ENCODE data around the gene DCT. TPM values are rescaled to one million over a fixed set of nuclear protein-coding genes. Genes with fewer than 3 reads are reported as not detected.

DCT gene
- total RNA-seq, 1 donor from 2014 or later = not detected

GRCh38 chr13:94487043-94487442 is 7.6 kb upstream of the DCT start:
- no peaks in the 10 kb centered on the region for H3K9me3 Mint-ChIP-seq
- no peaks in the 10 kb centered on the region for H3K36me3 Mint-ChIP-seq (ENCODE audit: low read depth)
- H3K4me3 Mint-ChIP-seq (ENCODE audit: low read depth) = no peak overlapping the region
- DNase-seq (ENCODE audit: low spot score) = no peak
- no peak overlapping the region for H3K27ac Mint-ChIP-seq
- peaks cover 1% of the 10 kb centered on the region for H3K27me3 Mint-ChIP-seq (ENCODE audit: low read depth)
- intact Hi-C loops (cut with micrococcal nuclease) = no loop called here
- H3K4me1 Mint-ChIP-seq (ENCODE audit: low read depth) = no peaks in the 10 kb centered on the region

GRCh38 chr13:94483970-94484369 is 4.5 kb upstream of the DCT start:
- H3K27ac Mint-ChIP-seq = no peak overlapping the region
- no peaks in the 10 kb centered on the region for H3K9me3 Mint-ChIP-seq
- no peaks in the 10 kb centered on the region for H3K36me3 Mint-ChIP-seq (ENCODE audit: low read depth)
- H3K27me3 Mint-ChIP-seq (ENCODE audit: low read depth) = no peaks in the 10 kb centered on the region
- H3K4me3 Mint-ChIP-seq (ENCODE audit: low read depth) = no peak overlapping the region
- intact Hi-C loops (cut with micrococcal nuclease) = no loop called here
- no peak for DNase-seq (ENCODE audit: low spot score)
- peaks cover 1% of the 10 kb centered on the region for H3K4me1 Mint-ChIP-seq (ENCODE audit: low read depth)

- Mint-ChIP-seq H3K36me3 (ENCODE audit: low read depth) (no peaks in the 10 kb centered on the region), H3K27ac (no peak overlapping the region), H3K4me1 (ENCODE audit: low read depth) (peaks cover 1% of the 10 kb centered on the region), H3K9me3 (no peaks in the 10 kb centered on the region), H3K27me3 (ENCODE audit: low read depth) (no peaks in the 10 kb centered on the region), H3K4me3 (ENCODE audit: low read depth) (no peak overlapping the region)
- no peak for DNase-seq (ENCODE audit: low spot score)
- intact Hi-C loops (cut with micrococcal nuclease) = no loop called here
Measured at GRCh38 chr13:94481941-94482340, 2.5 kb upstream of the DCT start.

- H3K27me3 Mint-ChIP-seq (ENCODE audit: low read depth) = no peaks in the 10 kb centered on the region
- DNase-seq (ENCODE audit: low spot score) = no peak
- H3K36me3 Mint-ChIP-seq (ENCODE audit: low read depth) = no peaks in the 10 kb centered on the region
- H3K27ac Mint-ChIP-seq = no peak overlapping the region
- peaks cover 1% of the 10 kb centered on the region for H3K4me1 Mint-ChIP-seq (ENCODE audit: low read depth)
- no peaks in the 10 kb centered on the region for H3K9me3 Mint-ChIP-seq
- intact Hi-C loops (cut with micrococcal nuclease) = no loop called here
- no peak overlapping the region for H3K4me3 Mint-ChIP-seq (ENCODE audit: low read depth)
Measured at GRCh38 chr13:94480672-94481145, 1.2 kb upstream of the DCT start.

GRCh38 chr13:94478913-94479312 is 569 bp downstream of the DCT start:
- no peaks in the 10 kb centered on the region for H3K9me3 Mint-ChIP-seq
- intact Hi-C loops (cut with micrococcal nuclease) = no loop called here
- H3K27ac Mint-ChIP-seq = no peak overlapping the region
- H3K27me3 Mint-ChIP-seq (ENCODE audit: low read depth) = no peaks in the 10 kb centered on the region
- H3K4me1 Mint-ChIP-seq (ENCODE audit: low read depth) = peaks cover 1% of the 10 kb centered on the region
- no peaks in the 10 kb centered on the region for H3K36me3 Mint-ChIP-seq (ENCODE audit: low read depth)
- no peak overlapping the region for H3K4me3 Mint-ChIP-seq (ENCODE audit: low read depth)
- DNase-seq (ENCODE audit: low spot score) = no peak

GRCh38 chr13:94470126-94470525 is 9.4 kb downstream of the DCT start:
- Mint-ChIP-seq H3K4me3 (ENCODE audit: low read depth) (no peak overlapping the region), H3K27me3 (ENCODE audit: low read depth) (peaks cover 1% of the 10 kb centered on the region)

GRCh38 chr13:94464771-94465170 is 14.7 kb downstream of the DCT start:
- H3K4me1 Mint-ChIP-seq (ENCODE audit: low read depth) = peaks cover 6% of the 10 kb centered on the region
- DNase-seq (ENCODE audit: low spot score) = no peak
- intact Hi-C loops (cut with micrococcal nuclease) = no loop called here

More at GRCh38 chr13:94470126-94470525, 9.4 kb downstream of the DCT start:
- no peak overlapping the region for H3K27ac Mint-ChIP-seq
- peaks cover 3% of the 10 kb centered on the region for H3K4me1 Mint-ChIP-seq (ENCODE audit: low read depth)
- no peak for DNase-seq (ENCODE audit: low spot score)
- intact Hi-C loops (cut with micrococcal nuclease) = no loop called here
- H3K36me3 Mint-ChIP-seq (ENCODE audit: low read depth) = no peaks in the 10 kb centered on the region
- H3K9me3 Mint-ChIP-seq = no peaks in the 10 kb centered on the region

GRCh38 chr13:94462670-94463069 is 16.8 kb downstream of the DCT start:
- intact Hi-C loops (cut with micrococcal nuclease) = no loop called here
- H3K27ac Mint-ChIP-seq = no peak overlapping the region
- DNase-seq (ENCODE audit: low spot score) = no peak

More at GRCh38 chr13:94464771-94465170, 14.7 kb downstream of the DCT start:
- Mint-ChIP-seq H3K36me3 (ENCODE audit: low read depth) (no peaks in the 10 kb centered on the region), H3K27me3 (ENCODE audit: low read depth) (no peaks in the 10 kb centered on the region), H3K9me3 (no peaks in the 10 kb centered on the region), H3K4me3 (ENCODE audit: low read depth) (no peak overlapping the region), H3K27ac (no peak overlapping the region)

GRCh38 chr13:94459116-94459515 is 20.4 kb downstream of the DCT start:
- no peak for DNase-seq (ENCODE audit: low spot score)
- H3K27ac Mint-ChIP-seq = no peak overlapping the region
- no peaks in the 10 kb centered on the region for H3K4me1 Mint-ChIP-seq (ENCODE audit: low read depth)
- intact Hi-C loops (cut with micrococcal nuclease) = no loop called here
- no peaks in the 10 kb centered on the region for H3K9me3 Mint-ChIP-seq
- no peak overlapping the region for H3K4me3 Mint-ChIP-seq (ENCODE audit: low read depth)
- no peaks in the 10 kb centered on the region for H3K36me3 Mint-ChIP-seq (ENCODE audit: low read depth)
- no peaks in the 10 kb centered on the region for H3K27me3 Mint-ChIP-seq (ENCODE audit: low read depth)

More at GRCh38 chr13:94462670-94463069, 16.8 kb downstream of the DCT start:
- peaks cover 6% of the 10 kb centered on the region for H3K4me1 Mint-ChIP-seq (ENCODE audit: low read depth)
- H3K4me3 Mint-ChIP-seq (ENCODE audit: low read depth) = no peak overlapping the region
- H3K27me3 Mint-ChIP-seq (ENCODE audit: low read depth) = no peaks in the 10 kb centered on the region
- H3K36me3 Mint-ChIP-seq (ENCODE audit: low read depth) = no peaks in the 10 kb centered on the region
- H3K9me3 Mint-ChIP-seq = no peaks in the 10 kb centered on the region

GRCh38 chr13:94455414-94455813 is 24.1 kb downstream of the DCT start:
- intact Hi-C loops (cut with micrococcal nuclease) = no loop called here
- Mint-ChIP-seq H3K36me3 (ENCODE audit: low read depth) (no peaks in the 10 kb centered on the region), H3K4me3 (ENCODE audit: low read depth) (no peak overlapping the region), H3K9me3 (no peaks in the 10 kb centered on the region), H3K27ac (no peak overlapping the region), H3K27me3 (ENCODE audit: low read depth) (peaks cover 4% of the 10 kb centered on the region), H3K4me1 (ENCODE audit: low read depth) (no peaks in the 10 kb centered on the region)
- DNase-seq (ENCODE audit: low spot score) = no peak

GRCh38 chr13:94454906-94455305 is 24.6 kb downstream of the DCT start:
- intact Hi-C loops (cut with micrococcal nuclease) = no loop called here
- no peaks in the 10 kb centered on the region for H3K9me3 Mint-ChIP-seq
- DNase-seq (ENCODE audit: low spot score) = no peak
- H3K27ac Mint-ChIP-seq = no peak overlapping the region
- H3K4me3 Mint-ChIP-seq (ENCODE audit: low read depth) = no peak overlapping the region
- H3K4me1 Mint-ChIP-seq (ENCODE audit: low read depth) = no peaks in the 10 kb centered on the region
- peaks cover 4% of the 10 kb centered on the region for H3K27me3 Mint-ChIP-seq (ENCODE audit: low read depth)
- H3K36me3 Mint-ChIP-seq (ENCODE audit: low read depth) = no peaks in the 10 kb centered on the region

- intact Hi-C loops (cut with micrococcal nuclease) = no loop called here
- DNase-seq (ENCODE audit: low spot score) = no peak
- no peaks in the 10 kb centered on the region for H3K4me1 Mint-ChIP-seq (ENCODE audit: low read depth)
- no peak overlapping the region for H3K4me3 Mint-ChIP-seq (ENCODE audit: low read depth)
- peaks cover 4% of the 10 kb centered on the region for H3K27me3 Mint-ChIP-seq (ENCODE audit: low read depth)
- H3K36me3 Mint-ChIP-seq (ENCODE audit: low read depth) = no peaks in the 10 kb centered on the region
- H3K9me3 Mint-ChIP-seq = no peaks in the 10 kb centered on the region
- H3K27ac Mint-ChIP-seq = no peak overlapping the region
Measured at GRCh38 chr13:94454334-94454733, 25.1 kb downstream of the DCT start.

GRCh38 chr13:94444826-94445225 is 34.7 kb downstream of the DCT start:
- no peaks in the 10 kb centered on the region for H3K4me1 Mint-ChIP-seq (ENCODE audit: low read depth)
- H3K9me3 Mint-ChIP-seq = no peaks in the 10 kb centered on the region
- no peaks in the 10 kb centered on the region for H3K27me3 Mint-ChIP-seq (ENCODE audit: low read depth)
- intact Hi-C loops (cut with micrococcal nuclease) = no loop called here
- H3K27ac Mint-ChIP-seq = no peak overlapping the region
- no peak for DNase-seq (ENCODE audit: low spot score)
- no peak overlapping the region for H3K4me3 Mint-ChIP-seq (ENCODE audit: low read depth)
- H3K36me3 Mint-ChIP-seq (ENCODE audit: low read depth) = no peaks in the 10 kb centered on the region

All from activated T-helper 2 cell treated with anti-CD3 and anti-CD28 coated beads, Interferon-gamma antibody, Interleukin-2, Interleukin-4, amounts not matched to agents 10 μg/mL and 5 μg/mL and 100 μg/mL, durations not matched to agents 14 hours and 24 hours and 36 hours (primary cell).